Heart right ventricle (tissue), 16 donors: Measurements from ENCODE around the gene HECTD2. TPM values are rescaled to one million over a fixed set of nuclear protein-coding genes. Genes with fewer than 3 reads are reported as not detected.
"Not testable (repeated sequence)": the region's sequence is repeated elsewhere in the genome, so short reads cannot be mapped to it uniquely, and the experiment has no call there.

Experiments used
- ATAC-seq, 8 donors: fragments of 200-7000 bp; cut with Tn5 transposase; one replicate each; pipeline ENCODE4 v1.9.1; 2020; ENCODE audit warnings: mild to moderate bottlenecking in 8 of 8, moderate library complexity in 8 of 8, moderate number of reproducible peaks in 1 of 8
- DNase-seq, 2 donors: peaks; one replicate each; pipeline ENCODE4 v3.0.0-alpha.2; 2020
- H3K27ac ChIP-seq, 10 donors: fragments of 200-600 bp; sonication (generic) in 2 of 10; one replicate each; pipeline versions ENCODE4 v1.5.0 to v1.8.0; 2020 to 2022; ENCODE audit warnings: mild to moderate bottlenecking in 3 of 10
- H3K27me3 ChIP-seq, 7 donors: fragments of 200-600 bp; one replicate each; pipeline ENCODE4 v1.8.0; 2021 to 2022; ENCODE audit warnings: mild to moderate bottlenecking in 2 of 7
- H3K36me3 ChIP-seq, 9 donors: fragments of 200-600 bp; sonication (generic) in 1 of 9; one replicate each; pipeline versions ENCODE4 v1.5.0 to v1.8.0; 2020 to 2022; ENCODE audit warnings: mild to moderate bottlenecking in 2 of 9
- H3K4me1 ChIP-seq, 9 donors: fragments of 200-600 bp; sonication (generic) in 1 of 9; one replicate each; pipeline versions ENCODE4 v1.5.0 to v1.8.0; 2020 to 2022; ENCODE audit warnings: mild to moderate bottlenecking in 4 of 9
- H3K4me3 ChIP-seq, 10 donors: fragments of 200-600 bp; sonication (generic) in 2 of 10; one replicate each; pipeline versions ENCODE4 v1.5.0 to v1.8.0; 2020 to 2022; ENCODE audit warnings: mild to moderate bottlenecking in 7 of 10, moderate library complexity in 2 of 10
- H3K9me3 ChIP-seq, 11 donors: fragments of 200-600 bp in 10 of 11; sonication (generic) in 2 of 11; one replicate each; pipeline versions ENCODE4 v1.5.0 to v1.8.0; 2013 to 2022; ENCODE audit warnings: mild to moderate bottlenecking in 2 of 11, control low read depth in 1 of 11, moderate library complexity in 1 of 11
- WGBS, 2 donors: extraction: QIAGEN DNeasy Blood & Tissue Kit; methylation state at CpG; one replicate each; pipeline ENCODE4 v1.1.7; 2013; ENCODE audit warnings: inconsistent platforms in 1 of 2; 5-methylcytosine and 5-hydroxymethylcytosine counted together
- intact Hi-C, 10 donors: fragments of 100-400 bp; cut with DNase I; formaldehyde crosslinking; loops; one replicate each; pipeline versions ENCODE4 v1.11.1 to v1.14.2; 2022
- polyA plus RNA-seq, 2 donors: library from polyadenylated mRNA; stranded (reverse); fragments of 200-250 nt; gene quantifications; one replicate each; pipeline ENCODE4 v1.2.3, GENCODE V29; 2013
- total RNA-seq, 10 donors: library from RNA; stranded (reverse); fragmentation: NEBNext Ultra II Directional in 3 of 10; extraction: Animal tissue kit (Norgen Biotek cat#: 25700) in 3 of 10; gene quantifications; one replicate each; pipeline versions ENCODE4 v1.2.1 to v1.2.4, GENCODE V29; 2021 to 2023
- TF ChIP-seq, protein P1 (sequence below), 9 donors: fragments of 200-600 bp; sonication (generic) in 2 of 9; IDR thresholded peaks; one replicate each; pipeline versions ENCODE4 v1.5.0 to v1.8.0; 2021 to 2022; ENCODE audit warnings: antibody characterized with exemption in 9 of 9, mild to moderate bottlenecking in 5 of 9, moderate library complexity in 1 of 9
- donor health status: Arrhythmogenic right ventricular cardiomyopathy.
- donor health status: ischemic (EF 13 %, LVEDD 7.1; RV severe dilation, severe dysfunction).
- donor health status: healthy with polysubstance abuse.
- donor health status: DM: no; HTN: yes; CAD: no.
- donor health status: DM: no; HTN: no; CAD: no.
- donor health status: ischemic (EF 25% LVEDD 6.9; RV normal size, moderate dysfunction).
- donor health status: ischemic (EF 25% LVEDD 5.7; RV mildly dilated, moderate dysfunction).
- donor health status: healthy.
- donor health status: DM: yes; HTN: yes; CAD: no.
- donor health status: Ischemic cardiomyopathy.
- donor health status: ischemic (EF 35%, LVEDD 5.7; RV mildly dilated, moderate dysfunction).
- donor health status: nonischemic (EF 11% LVEDD 7.7; RV severe dilation, severe dysfunction).
- donor health status: DM: yes; HTN: yes; CAD: no.
- donor health status: PGD.
- donor health status: ischemic (EF 29% LVEDD 5.4; RV normal size, mild dysfunction).
- donor health status: nonischemic (EF 23%, LVEDD 6.1; RV moderate dilation, normal function).

The HECTD2 gene
- total and polyA plus RNA-seq, 12 donors: 2.2 to 6.9 (median 5.2) TPM

DNA sequence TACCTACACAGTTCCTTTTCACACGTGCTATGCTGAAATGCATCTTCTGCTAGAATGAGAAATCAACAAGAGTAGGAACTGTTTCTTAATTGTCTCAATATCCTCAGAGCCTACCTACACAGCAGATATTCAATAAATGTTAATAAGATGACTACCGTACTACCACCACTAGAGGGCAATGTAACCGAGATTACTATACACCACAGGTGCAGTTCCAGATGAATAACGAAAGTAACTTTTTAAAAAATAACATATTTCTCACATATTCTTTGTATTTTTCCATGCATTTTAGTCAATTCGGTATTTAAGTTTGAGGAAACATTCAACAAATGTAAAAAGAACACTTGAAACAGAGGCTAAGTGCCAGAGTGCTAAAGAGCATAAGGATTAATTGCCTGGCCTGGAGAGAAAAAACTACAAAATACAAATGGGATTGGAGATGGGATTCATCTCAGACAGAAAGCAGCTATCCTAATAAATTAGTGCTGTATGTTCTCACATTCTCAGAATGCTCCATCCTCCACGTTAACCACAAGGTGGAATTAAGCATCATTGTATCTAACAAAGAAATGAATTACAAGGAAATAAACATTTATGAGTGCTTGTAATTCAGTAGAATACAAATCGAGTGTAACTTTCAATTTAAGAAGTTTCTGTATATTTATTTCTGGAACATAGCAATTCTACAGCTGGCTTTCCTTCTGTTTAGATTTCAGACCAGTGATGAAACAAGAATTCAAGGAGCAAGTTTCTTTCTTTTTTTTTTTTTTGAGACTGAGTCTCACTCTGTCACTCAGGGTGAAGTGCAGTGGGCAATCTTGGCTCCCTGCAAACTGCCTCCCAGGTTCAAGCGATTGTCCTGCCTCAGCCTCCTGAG is 20.3 kb upstream of the HECTD2 start:
- WGBS, 2 donors: 26 to 28% methylated on average over 8 of the region's 8 CpGs
- Histone ChIP-seq H3K4me1 (peaks cover 0 to 4% (median 0%) of the 10 kb centered on the region in 9 donors), H3K9me3 (no peaks in the 10 kb centered on the region), H3K27me3 (peaks cover 0 to 24% (median 0%) of the 10 kb centered on the region in 7 donors), H3K27ac (no peak overlapping the region), H3K4me3 (no peak overlapping the region), H3K36me3 (no peaks in the 10 kb centered on the region)
- intact Hi-C loops: loop anchor here in 8 of 10 donors (2.0 to 10.0 kb wide), 11 partner anchors 21 to 525 kb away; partner anchors contain the start of genes PPP1R3C (in 6 of the 8), HECTD2 (in 1 of the 8) and RPP30 (in 1 of the 8)
- DNase-seq: peak in 1 of 2 donors; percentile 9
- ATAC-seq: peak in 7 of 8 donors; percentile 58 to 80 (median 71)
- TF ChIP-seq, protein P1, sequence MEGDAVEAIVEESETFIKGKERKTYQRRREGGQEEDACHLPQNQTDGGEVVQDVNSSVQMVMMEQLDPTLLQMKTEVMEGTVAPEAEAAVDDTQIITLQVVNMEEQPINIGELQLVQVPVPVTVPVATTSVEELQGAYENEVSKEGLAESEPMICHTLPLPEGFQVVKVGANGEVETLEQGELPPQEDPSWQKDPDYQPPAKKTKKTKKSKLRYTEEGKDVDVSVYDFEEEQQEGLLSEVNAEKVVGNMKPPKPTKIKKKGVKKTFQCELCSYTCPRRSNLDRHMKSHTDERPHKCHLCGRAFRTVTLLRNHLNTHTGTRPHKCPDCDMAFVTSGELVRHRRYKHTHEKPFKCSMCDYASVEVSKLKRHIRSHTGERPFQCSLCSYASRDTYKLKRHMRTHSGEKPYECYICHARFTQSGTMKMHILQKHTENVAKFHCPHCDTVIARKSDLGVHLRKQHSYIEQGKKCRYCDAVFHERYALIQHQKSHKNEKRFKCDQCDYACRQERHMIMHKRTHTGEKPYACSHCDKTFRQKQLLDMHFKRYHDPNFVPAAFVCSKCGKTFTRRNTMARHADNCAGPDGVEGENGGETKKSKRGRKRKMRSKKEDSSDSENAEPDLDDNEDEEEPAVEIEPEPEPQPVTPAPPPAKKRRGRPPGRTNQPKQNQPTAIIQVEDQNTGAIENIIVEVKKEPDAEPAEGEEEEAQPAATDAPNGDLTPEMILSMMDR (IDR thresholded peaks at IDR 0.05): peak; percentile 37 to 82 (median 72)

DNA sequence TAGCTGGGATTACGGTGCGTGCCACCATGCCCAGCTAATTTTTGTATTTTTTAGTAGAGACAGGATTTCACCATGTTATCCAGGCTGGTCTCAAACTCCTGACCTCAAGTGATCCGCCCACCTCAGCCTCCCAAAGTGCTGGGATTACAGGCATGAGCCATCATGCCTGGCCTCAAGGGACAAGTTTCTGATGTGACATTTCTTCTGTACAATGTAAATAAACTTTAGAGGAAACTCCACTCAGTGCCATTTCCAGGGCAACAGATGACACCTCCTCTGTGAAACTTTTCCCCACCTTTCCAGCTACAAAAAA is 19.7 kb upstream of the HECTD2 start:
- H3K27ac ChIP-seq, ATAC-seq, H3K9me3 ChIP-seq, H3K36me3 ChIP-seq, H3K4me1 ChIP-seq, H3K4me3 ChIP-seq, DNase-seq: not testable (repeated sequence)
- peaks cover 0 to 24% (median 0%) of the 10 kb centered on the region in 7 donors for H3K27me3 ChIP-seq
- whole genome bisulfite sequencing, 2 donors: 91 to 94% methylated on average over 3 of the region's 3 CpGs
- intact Hi-C loops: loop anchor here in 3 of 10 donors (10.0 kb wide), 3 partner anchors 154 to 524 kb away; partner anchors contain the start of gene PPP1R3C (in 2 of the 3)

DNA sequence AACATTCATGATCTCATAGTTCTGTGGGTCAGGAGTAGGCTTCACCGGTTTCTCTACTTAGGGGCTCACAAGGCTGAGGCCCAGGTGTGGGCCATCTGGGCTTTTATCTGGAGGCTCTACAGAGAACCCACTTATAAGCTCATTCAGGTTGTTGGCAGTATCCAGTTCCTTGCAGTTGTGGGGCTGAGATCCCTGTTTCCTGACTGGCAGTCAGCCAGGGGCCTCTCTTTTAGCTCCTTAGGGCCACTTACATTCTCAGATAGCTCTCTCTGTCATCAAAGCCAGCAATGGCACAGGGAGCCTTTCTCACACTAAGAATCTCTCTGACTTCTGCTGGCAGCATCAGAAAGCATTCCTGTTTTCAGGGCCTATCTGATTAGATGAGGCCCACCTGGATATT is 18.2 kb upstream of the HECTD2 start:
- WGBS, 2 donors: 87 to 92% methylated on average over 1 of the region's 1 CpG
- no peak overlapping the region for H3K4me3 ChIP-seq
- TF ChIP-seq, protein P1 (IDR thresholded peaks at IDR 0.05): no peak
- no peak for ATAC-seq
- H3K36me3 ChIP-seq: no peaks in the 10 kb centered on the region
- no peak for DNase-seq
- H3K27ac ChIP-seq: no peak overlapping the region
- peaks cover 0 to 21% (median 0%) of the 10 kb centered on the region in 7 donors for H3K27me3 ChIP-seq
- intact Hi-C loops: loop anchor here in 3 of 10 donors (10.0 kb wide), 3 partner anchors 153 to 523 kb away; partner anchors contain the start of gene PPP1R3C (in 2 of the 3)
- peaks cover 0 to 4% (median 0%) of the 10 kb centered on the region in 9 donors for H3K4me1 ChIP-seq
- H3K9me3 ChIP-seq: no peaks in the 10 kb centered on the region

DNA sequence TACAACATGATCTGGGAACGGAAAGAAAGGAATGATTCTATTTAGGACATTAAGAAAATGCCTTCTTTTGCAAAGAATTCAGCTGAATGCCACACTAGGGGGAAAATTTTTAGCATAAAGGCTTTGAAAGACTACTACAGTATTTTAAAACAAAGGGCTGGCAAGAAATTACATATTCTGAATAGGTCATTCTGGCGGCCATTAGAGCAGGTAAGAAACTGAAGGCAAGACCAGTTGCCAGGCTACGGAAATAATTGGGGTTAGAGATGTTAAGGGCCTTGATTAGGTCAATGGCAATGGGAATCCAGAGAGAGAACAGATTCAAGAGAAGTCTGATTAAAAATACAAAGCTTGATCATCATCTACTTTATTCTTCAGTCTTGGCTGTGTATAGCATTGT is 3.8 kb upstream of the HECTD2 start:
- H3K4me3 ChIP-seq: no peak overlapping the region
- 80 to 96% methylated on average over 3 of the region's 3 CpGs for WGBS, 2 donors
- no peaks in the 10 kb centered on the region for H3K9me3 ChIP-seq
- intact Hi-C loops: no loop called here
- DNase-seq (no peak), ATAC-seq (no peak)
- no peaks in the 10 kb centered on the region for H3K27me3 ChIP-seq
- H3K4me1 ChIP-seq: peaks cover 0 to 13% (median 8%) of the 10 kb centered on the region in 9 donors
- no peaks in the 10 kb centered on the region for H3K36me3 ChIP-seq
- TF ChIP-seq, protein P1 (IDR thresholded peaks at IDR 0.05): no peak
- H3K27ac ChIP-seq: no peak overlapping the region
